Hematopoietic multipotent progenitor cell treated with erythropoietin and hydrocortisone succinate and interleukin-3 and kit ligand, for 15 days (in vitro differentiated cells): ENCODE measurements around the gene DNAAF5.
"Not testable (repeated sequence)": the region's sequence is repeated elsewhere in the genome, so short reads cannot be mapped to it uniquely, and the experiment has no call there.

ENCODE experiments used
- DNase-seq: peaks from one replicate; pipeline ENCODE4 v3.0.0-alpha.2; 2015; ENCODE audit warnings: low spot score

Gene DNAAF5

DNA sequence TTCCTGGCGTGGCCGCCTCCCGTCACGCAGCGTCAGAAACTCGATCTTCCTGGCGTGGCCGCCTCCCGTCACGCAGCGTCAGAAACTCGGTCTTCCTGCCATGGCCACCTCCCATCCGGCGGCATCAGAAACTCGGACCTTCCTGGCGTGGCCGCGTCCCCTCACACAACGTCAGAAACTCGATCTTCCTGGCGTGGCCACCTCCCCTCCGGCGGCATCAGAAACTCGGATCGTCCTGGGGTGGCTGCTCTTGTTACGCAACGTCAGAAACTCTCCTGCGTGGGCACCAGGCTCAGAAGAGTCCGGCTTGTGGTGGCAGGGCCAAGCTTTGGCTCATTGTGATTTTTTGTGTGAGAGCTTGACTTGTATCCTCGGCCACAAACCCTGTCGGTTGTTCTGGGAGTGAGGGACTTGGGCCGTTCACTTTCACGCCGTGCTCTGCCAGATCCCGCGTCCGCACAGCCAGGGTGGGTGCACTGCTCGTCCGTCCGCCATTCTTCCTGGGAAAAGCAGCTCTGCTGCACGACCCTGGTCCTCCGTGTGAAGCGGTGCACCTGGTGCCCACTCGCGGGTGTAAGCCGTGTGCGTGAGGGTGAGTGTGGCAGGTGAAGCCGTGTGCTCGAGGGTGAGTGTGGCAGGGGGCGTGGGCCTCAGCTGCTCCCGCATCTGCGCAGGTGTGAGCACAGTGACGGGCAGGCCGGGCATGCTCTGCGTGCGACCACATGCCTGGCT is 56.4 kb downstream of the DNAAF5 start:
- no peak for DNase-seq

DNA sequence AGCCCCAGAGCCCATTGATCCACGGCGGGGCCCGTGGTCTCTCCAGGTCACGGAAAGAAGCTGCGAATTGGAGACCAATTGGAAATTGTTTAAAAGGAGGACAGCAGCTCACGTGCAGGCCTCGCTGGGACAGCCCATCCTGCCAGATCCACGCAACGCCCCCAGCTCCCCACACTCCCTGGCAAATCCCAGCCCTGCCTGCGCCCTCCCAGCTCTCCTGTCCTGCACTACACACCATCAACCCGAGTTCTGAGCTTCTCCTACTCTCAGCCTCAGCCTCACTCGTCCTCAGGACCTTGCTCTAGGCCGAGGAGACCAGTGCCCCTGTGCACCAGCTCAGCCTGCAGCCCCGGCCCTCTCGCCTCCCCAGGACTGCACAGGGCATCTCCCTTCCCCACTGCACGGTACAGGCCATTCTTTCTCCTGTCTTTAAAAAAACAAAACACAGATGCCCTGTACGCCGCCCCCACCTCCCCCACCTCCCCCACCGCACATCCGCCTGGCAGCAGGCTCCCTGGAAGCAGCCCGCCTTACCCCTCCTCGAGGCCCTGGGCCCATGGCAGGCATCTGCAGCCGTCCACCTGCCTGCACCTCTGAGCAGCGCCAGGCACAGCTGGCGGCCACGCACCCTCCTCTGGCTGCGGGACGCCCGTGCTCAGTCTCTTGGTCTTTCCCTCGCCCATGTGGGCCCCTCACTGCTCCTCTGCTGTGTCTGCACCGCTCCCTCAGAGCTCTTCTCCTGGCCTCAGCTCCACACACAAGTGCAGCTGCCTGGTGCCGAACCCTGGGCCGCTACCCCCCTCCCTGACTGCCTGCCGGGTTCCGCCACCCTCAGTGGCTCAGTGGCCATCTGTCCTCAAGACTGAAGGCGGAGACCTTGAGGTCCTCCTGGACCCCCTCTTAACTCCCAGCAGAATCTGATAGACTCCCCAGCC is 57.3 kb downstream of the DNAAF5 start:
- no peak for DNase-seq

DNA sequence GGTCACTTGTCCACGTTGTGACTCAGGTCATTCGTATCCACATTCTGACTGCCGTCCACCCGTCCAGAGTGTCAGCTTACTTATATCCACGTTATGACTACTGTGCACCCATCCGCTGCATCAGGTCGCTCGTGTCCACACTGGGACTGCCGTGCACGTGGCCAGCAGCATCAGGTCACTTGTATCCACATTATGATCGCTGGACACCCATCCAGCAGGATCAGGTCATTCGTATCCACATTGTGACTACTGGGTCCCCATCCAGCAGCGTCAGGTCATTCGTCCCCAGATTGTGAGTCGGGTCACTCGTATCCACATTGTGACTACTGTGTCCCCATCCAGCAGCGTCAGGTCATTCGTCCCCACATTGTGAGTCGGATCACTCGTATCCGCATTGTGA is 58.5 kb downstream of the DNAAF5 start:
- no peak for DNase-seq

DNA sequence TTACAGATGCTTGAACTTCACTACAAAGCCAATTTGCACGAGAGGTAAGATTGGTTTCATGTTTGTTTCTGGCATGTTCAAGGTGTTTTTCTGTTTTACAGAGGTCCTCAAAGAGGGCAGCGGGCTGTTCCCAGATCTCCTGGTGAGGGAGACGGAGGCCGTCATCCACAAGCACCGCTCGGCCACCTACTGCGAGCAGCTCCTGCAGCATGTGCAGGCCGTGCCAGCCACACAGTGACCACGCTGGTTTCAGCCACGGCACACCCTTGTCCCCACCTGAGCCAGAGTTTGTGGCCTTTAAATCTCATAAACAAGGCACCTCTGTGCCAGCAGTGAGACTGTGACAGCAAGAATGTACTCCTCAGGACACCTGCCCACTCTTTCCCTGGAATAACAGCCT is 58.9 kb downstream of the DNAAF5 start:
- no peak for DNase-seq

DNA sequence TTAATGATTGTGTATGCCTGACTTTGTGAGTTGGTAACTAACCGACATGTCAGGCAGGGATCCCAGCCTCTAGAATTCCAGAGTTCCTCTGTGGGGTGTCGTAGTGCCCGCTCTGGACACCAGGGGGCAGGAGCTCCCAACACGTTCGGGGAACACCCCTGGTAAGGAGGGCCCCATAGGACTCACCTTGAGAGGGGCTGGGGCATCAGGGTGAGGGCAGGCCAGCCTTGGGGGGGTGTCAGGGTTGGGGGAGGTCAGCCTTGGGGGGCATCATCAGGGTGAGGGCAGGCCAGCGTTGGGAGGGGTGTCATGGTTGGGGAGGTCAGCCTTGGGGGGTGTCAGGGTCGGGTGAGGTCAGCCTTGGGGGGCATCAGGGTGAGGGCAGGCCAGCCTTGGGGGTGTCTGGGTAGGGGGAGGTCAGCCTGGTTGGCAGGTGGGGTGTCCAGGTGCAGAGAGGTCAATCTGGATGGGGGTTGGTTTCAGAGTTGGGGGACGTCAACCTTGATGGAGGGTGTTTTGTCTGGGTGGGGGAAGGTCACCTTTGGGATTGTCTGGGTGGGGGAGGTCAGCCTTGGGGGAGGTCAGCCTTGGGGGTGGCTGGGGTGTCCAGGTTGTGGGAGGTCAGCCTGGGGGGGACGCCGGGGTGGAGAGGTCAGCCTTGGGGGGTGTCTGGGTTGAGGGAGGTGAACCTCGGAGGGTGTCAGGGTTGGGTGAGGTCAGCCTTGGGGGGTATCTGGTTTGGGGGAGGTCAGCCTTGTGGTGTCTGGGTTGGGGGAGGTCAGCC is 60.2 kb downstream of the DNAAF5 start:
- DNase-seq, result peak; percentile 65

DNA sequence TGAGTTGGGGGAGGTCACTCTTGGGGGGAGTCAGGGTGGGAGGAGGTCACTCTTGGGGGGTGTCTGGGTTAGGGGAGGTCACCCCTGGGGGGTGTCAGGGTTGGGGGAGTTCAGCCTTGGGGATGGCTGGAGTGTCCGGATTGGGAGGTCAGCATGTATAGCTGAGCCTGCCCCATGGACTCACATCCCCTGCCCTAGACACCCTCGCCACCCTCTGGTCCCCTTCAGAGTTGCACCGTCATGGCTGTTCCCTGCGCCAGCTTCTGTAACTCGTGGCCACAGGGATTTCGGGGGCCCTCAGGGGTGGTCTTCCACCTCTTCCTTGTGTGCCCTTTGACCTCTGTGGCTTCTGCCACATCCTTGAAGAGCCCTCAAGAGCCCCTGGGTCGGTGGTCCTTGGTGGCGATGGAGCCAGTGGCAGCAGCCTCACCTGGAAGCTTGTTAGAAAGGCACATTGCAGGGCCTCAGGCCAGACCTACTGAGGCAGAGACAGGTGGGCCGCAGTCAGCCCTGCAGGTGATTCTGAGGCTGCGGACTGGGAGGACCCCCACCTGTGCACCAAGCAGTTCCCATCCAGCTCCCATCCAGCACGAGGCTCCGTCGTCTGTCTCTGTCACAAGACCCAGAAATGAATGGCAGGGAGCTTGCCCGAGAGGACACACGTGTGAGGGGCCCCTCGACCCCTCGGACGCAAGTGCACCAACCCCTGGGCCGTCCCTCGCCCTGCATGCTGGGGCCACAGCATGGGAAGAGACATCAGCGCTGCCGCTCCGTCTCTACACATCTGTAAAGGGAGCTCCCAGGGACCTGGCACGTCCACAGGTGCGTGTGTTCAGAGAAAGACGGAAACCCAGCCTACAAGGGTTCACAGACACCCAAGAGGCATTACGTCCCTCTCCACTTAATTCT is 61.1 kb downstream of the DNAAF5 start:
- no peak for DNase-seq

DNA sequence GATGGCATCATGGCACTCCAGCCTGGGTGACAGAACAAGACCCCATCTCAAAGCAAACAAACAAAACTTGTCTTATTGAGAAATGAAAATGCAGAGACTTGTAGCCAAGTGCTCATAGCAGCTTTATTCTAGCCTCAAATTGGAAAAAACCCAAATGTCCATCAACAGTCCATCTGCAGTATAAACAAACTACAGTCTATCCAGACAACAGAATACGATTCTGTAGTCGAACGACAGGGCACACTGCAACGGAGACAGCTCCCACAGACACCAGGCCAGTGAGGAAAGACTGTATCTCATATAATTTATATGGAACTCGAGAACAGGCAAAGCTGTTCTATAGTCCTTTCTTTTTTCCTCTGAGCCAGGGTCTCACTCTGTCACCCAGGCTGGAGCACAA is 65.0 kb downstream of the DNAAF5 start:
- no peak for DNase-seq

DNA sequence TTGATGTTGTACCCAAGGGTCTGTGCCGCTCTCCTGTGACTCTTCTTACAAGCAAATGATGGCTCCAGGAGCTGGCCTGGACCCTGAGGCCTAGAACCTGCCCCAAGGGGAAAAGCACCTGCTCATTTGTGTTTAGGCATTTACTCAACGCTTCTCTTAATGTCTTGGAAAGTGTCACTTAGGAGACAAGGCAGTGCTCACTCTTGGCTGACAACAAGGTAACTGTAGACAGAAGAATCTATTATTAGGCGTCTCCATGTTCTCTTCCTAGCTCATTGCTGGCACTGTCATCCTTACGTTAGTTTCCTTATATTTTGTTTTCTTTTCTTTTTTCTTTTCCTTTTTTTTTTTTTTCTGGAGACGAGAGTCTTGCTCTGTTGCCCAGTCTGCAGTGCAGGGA is 67.7 kb downstream of the DNAAF5 start:
- DNase-seq, result no peak

DNA sequence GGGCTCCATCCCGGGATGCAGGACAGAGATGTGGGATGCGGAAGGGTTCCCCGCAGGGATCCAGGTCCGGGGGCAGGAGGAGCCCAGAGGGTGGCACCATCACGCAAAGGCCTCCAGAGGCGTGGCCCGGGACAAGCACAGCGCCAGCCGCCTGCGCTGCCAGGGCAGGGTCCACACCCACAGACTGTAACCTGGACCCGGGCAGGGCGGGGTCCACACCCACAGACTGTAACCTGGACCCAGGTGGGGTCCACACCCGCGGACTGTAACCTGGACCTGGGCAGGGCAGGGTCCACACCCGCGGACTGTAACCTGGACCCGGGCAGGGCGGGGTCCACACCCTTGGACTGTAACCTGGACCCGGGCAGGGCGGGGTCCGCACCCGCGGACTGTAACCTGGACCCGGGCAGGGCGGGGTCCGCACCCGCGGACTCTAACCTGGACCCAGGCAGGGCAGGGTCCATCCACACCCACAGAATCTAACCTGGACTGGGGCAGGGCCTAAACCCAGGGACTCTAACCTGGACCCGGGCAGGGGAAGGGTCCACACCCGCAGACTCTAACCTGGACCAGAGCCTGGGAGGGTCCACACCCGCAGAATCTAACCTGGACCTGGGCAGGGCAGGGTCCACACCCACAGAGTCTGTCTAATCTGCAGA is 68.3 kb downstream of the DNAAF5 start:
- no peak for DNase-seq

DNA sequence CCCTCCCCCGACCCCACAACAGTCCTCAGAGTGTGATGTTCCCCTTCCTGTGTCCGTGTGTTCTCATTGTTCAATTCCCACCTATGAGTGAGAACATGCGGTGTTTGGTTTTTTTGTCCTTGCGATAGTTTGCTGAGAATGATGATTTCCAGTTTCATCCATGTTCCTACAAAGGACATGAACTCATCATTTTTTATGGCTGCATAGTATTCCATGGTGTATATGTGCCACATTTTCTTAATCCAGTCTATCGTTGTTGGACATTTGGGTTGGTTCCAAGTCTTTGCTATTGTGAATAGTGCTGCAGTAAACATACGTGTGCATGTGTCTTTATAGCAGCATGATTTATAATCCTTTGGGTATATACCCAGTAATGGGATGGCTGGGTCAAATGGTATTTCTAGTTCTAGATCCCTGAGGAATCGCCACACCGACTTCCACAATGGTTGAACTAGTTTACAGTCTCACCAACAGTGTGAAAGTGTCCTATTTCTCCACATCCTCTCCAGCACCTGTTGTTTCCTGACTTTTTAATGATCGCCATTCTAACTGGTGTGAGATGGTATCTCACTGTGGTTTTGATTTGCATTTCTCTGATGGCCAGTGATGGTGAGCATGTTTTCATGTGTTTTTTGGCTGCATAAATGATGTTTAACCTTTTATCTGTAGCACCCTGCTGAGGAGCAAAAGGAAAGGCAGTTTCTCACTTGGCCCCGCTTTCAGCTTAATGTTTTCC is 70.1 kb downstream of the DNAAF5 start:
- not testable (repeated sequence) for DNase-seq

DNA sequence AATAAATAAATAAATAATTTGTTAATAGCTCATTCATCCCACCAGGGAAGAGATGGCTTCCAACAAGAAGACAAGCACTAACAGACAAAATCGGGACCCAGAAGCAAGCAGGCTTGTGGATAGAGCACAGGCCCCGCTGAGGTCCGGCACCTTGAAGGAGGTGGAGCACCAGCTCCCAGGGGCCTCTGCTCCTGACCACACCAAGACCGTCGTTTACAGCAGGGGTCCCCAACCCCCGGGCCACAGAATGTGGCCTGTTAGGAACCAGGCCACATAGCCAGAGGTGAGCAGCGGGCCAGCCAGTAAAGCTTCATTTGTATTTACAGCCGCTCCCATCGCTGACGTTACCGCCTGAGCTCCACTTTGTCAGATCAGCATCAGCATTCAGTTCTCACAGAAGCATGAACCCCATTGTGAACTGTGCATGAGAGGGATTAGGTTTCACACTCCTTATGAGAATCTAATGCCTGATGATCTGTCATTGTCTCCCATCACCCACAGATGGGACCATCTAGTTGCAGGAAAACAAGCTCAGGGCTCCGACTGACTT is 72.5 kb downstream of the DNAAF5 start:
- DNase-seq, result no peak

DNA sequence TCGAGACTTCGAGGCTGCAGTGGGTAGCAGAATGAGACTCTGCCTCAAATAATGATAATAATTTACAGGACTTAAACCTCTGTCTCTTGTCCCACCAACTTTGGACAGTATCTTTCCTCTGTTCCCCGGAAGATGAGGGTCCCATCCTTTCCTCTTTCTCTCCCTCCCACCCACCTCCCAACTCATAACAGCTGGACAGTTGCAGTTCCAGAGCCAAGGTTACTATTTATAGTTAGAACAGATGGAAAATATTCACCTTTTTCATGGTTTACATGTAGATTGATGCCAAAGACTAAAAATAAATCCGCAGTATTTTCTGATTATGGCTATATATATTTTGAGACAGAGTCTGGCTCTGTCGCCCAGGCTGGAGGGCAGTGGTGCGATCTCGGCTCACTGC is 74.2 kb downstream of the DNAAF5 start:
- no peak for DNase-seq

DNA sequence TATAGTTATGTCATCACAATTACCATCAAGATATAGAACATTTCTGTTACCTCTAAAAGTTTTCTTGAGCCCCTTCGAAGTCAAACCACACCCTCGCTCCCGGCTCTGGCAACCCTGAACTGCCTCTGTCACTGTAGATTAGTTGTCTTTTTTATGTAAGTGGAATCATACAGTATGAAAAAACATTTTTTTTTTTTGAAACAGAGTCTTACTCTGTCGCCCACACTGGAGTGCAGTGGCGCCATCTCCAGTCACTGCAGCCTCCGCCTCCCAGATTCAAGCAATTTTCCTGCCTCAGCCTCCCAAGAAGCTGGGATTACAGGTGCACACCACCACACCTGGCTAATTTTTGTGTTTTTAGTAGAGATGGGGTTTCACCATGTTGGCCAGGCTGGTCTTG is 74.9 kb downstream of the DNAAF5 start:
- not testable (repeated sequence) for DNase-seq

DNA sequence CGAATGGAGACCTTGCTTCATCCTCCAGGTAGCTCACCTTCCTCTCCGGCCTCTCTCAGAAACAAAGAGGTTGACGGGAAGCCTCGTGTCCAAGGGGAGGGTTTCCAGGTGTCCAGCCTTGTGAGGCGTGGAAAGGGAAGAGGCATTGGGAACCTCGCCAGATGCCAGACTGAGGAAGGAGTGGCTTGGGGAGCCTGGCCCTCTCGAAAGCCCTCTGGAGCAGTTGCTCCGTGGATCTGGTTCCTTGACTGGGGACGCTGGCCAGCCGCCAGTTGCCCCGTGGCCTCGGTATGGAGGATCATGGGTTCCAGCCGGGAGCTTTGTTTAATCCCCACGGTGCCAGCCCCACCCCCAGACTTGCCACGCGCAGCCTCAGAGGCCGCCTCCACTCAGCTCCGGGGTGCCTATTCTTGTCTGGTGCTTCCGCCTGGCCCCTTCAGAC is 75.5 kb downstream of the DNAAF5 start:
- DNase-seq, result no peak

DNA sequence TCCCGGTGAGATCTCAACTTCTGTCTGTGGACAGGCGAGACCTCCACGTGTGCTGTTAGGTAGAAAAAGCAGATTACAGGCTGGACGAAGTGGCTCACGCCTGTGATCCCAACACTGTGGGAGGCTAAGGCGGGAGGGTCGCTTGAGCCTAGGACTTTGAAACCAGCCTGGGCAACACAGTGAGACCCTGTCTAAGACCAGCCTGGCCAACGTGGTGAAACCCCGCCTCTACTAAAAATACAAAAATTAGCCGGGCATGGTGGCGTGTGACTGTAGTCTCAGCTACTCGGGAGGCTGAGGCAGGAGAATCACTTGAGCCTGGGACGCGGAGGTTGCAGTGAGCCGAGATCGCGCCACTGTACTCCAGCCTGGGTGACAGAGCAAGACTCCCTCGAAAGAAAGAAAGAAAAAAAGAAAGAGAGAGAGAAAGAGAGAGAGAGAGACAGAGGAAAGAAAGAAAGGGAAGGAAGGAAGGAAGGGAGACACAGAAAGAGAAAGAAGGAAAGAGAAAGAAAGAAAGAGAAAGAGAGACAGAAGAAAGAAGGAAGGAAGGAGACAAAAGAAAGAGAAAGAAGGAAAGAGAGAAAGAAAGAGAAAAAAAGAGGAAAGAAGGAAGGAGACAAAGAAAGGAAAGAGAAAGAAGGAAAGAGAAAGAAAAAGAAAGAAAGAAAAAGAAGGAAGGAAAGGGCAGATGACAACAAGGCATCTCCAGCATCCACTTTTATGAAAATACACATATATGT is 76.2 kb downstream of the DNAAF5 start:
- no peak for DNase-seq

DNA sequence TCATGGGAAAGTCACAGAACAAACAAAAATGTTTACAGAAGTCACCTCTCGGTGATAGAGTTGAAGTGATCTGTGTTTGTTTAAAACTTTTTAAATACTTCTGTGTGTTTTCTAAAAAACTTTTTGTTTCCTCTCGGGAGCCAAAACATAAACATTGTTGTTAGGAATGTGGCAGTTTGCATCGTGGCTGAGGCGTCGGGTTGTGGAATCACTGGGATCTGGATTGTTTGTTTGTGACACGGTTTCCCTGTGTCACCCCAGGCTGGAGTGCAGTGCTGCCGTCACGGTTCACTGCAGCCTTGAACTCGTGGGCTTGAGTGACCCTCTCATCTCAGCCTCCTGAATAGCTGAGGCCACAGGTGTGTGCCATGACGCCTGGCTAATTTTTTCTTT is 76.7 kb downstream of the DNAAF5 start:
- no peak for DNase-seq

DNA sequence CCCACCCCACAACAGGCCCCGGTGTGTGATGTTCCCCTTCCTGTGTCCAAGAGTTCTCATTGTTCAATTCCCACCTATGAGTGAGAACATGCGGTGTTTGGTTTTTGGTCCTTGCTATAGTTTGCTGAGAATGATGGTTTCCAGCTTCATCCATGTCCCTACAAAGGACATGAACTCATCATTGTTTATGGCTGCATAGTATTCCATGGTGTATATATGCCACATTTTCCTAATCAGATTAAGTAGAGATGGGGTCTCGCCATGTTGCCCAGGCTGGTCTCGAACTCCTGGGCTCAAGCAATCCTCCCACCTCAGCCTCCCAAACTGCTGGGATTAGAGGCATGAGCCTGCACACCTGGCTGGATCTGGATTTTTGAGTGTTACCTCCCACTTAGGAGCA is 77.3 kb downstream of the DNAAF5 start:
- DNase-seq, result not testable (repeated sequence)

DNA sequence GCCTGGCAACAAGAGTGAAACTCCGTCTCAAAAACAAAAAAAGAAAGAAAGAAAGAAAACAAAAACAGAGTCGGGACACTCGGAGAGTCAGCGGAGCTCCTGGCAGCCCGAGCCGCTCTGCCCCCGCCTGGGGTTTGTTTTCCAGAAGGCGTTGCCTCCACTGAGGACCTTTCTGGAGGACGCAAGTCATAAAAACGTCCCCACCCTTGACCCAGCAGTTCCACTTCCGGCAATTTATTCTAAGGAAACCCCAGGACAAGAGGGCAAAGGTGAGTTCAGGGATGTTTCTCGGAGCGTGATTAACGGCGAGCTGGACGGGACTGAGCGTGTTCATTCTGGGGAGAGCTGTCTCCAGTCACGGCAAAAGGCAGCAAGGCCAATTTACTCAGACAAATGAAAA is 78.8 kb downstream of the DNAAF5 start:
- DNase-seq, result no peak
